ENCODE results near the gene CD84. TPM values are rescaled to one million over a fixed set of nuclear protein-coding genes. Genes with fewer than 3 reads are reported as not detected.
"Not testable (repeated sequence)": the region's sequence is repeated elsewhere in the genome, so short reads cannot be mapped to it uniquely, and the experiment has no call there.

CD84 gene
- total and polyA plus RNA-seq, 4 experiments from 2014 or later: 15.9 to 98.9 (median 65.6) TPM

GRCh38 chr1:160503087-160503486 is 76.2 kb downstream of the CD84 start:
- Histone ChIP-seq H3K36me3 (ENCODE audit: insufficient read depth, low read length) (no peaks in the 10 kb centered on the region), H3K27ac (ENCODE audit: low read depth, low read length) (no peak overlapping the region), H3K4me3 (ENCODE audit: low read length in 2 of 2) (no peak overlapping the region), H3K27me3 (ENCODE audit: insufficient read depth, low read length) (no peaks in the 10 kb centered on the region), H3K4me1 (ENCODE audit: insufficient read depth, low read length) (peaks cover 43% of the 10 kb centered on the region), H3K9me3 (ENCODE audit: control insufficient read depth in 1 of 2, low read length in 2 of 2) (peaks cover 0 to 8% of the 10 kb centered on the region in 2 donors)
- peak overlapping the region in 2 of 8 donors; percentile 7 to 23 for H3K4me3 Mint-ChIP-seq
- H3K27me3 Mint-ChIP-seq: no peaks in the 10 kb centered on the region
- peaks cover 0 to 40% (median 32%) of the 10 kb centered on the region in 8 donors for H3K9me3 Mint-ChIP-seq
- ChIA-PET CTCF (ENCODE audit: partially characterized antibody) (interaction anchor here (1.2 kb wide), 2 partner anchors 37 to 41 kb away, joined by 3 read pairs; no protein-coding TSS in a partner anchor), POLR2A (ENCODE audit: partially characterized antibody) (no interaction called here)
- peak overlapping the region in 5 of 7 donors; percentile 18 to 89 (median 55) for H3K27ac Mint-ChIP-seq
- peaks cover 74 to 83% of the 10 kb centered on the region in 2 donors for H3K36me3 Mint-ChIP-seq
- intact Hi-C loops (cut with micrococcal nuclease): loop anchor here (5.0 kb wide), 1 partner anchor 39 kb away; no protein-coding TSS in a partner anchor
- H3K4me1 Mint-ChIP-seq: peaks cover 39 to 76% (median 58%) of the 10 kb centered on the region in 4 donors
- no peak for DNase-seq

DNA sequence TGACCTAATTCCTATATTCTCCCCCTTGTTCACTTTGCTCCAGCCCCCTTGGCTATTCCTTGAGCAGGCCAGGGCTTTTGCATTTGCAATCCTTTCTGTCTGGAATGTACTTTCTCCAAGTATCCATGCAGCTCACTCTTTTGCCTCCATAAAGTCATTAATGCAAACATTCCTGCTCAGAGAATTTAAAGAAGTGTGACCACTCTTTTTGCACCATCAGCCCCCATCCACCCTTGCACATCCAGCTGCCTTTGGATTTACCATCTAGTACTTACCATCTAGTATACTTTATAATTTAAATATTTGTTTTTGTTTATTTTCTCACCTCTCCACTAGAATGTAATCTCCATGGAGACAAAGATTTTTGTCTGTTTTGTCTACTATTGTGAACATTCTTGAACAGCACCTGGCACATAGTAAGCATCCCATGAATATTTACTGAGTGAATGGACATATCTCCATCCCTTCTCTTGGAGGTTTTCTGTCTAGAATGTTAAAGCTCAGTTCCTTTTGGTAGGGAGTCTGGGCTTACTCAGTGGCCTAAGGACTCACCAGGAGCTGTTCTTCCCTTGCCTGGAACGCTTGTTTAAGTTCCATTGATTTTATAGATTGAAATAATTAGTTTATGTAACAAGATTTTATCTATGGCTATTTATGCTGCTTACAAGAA is 78.8 kb downstream of the CD84 start:
- Histone ChIP-seq H3K9me3 (ENCODE audit: control insufficient read depth in 1 of 2, low read length in 2 of 2) (no peaks in the 10 kb centered on the region), H3K36me3 (ENCODE audit: insufficient read depth, low read length) (peaks cover 7% of the 10 kb centered on the region), H3K27me3 (ENCODE audit: insufficient read depth, low read length) (no peaks in the 10 kb centered on the region), H3K27ac (ENCODE audit: low read depth, low read length) (no peak overlapping the region), H3K4me3 (ENCODE audit: low read length in 2 of 2) (no peak overlapping the region), H3K4me1 (ENCODE audit: insufficient read depth, low read length) (peaks cover 43% of the 10 kb centered on the region)
- intact Hi-C loops (cut with micrococcal nuclease): loop anchor here (5.0 kb wide), 1 partner anchor 42 kb away; no protein-coding TSS in a partner anchor
- no peak for DNase-seq
- no peak overlapping the region for H3K27ac Mint-ChIP-seq
- POLR2A ChIA-PET (ENCODE audit: partially characterized antibody): interaction anchor here (0.9 to 2.3 kb wide), 4 partner anchors 13 to 128 kb away, joined by 3 to 7 read pairs (median 4); no protein-coding TSS in a partner anchor
- CTCF ChIA-PET (ENCODE audit: partially characterized antibody): interaction anchor here (4.8 kb wide), 1 partner anchor 12 kb away, joined by 18 read pairs; no protein-coding TSS in a partner anchor
- H3K9me3 Mint-ChIP-seq: peaks cover 0 to 14% (median 7%) of the 10 kb centered on the region in 8 donors
- H3K27me3 Mint-ChIP-seq: no peaks in the 10 kb centered on the region
- no peak overlapping the region for H3K4me3 Mint-ChIP-seq
- H3K4me1 Mint-ChIP-seq: peaks cover 39 to 80% (median 68%) of the 10 kb centered on the region in 4 donors
- H3K36me3 Mint-ChIP-seq: peaks cover 68 to 69% of the 10 kb centered on the region in 2 donors

DNA sequence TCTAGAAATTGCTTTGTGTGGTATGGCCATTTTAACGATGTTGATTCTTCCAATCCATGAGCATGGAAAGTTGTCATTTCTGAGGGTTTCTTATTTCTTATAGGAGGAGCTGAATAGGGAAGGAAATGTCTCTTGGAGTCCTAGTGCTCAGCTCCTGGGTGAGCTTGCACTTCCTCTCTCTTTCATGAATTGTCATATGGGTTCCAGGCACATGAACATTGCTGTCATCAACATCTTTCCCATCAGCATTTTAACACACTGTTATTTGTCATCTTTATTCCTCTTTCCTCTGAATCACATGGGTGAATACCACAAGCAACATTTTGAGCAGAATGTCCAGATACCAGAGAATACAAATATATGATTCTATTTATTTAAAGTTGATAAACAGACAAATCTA is 79.7 kb downstream of the CD84 start:
- intact Hi-C loops (cut with micrococcal nuclease): loop anchor here (5.0 kb wide), 1 partner anchor 43 kb away; no protein-coding TSS in a partner anchor

DNA sequence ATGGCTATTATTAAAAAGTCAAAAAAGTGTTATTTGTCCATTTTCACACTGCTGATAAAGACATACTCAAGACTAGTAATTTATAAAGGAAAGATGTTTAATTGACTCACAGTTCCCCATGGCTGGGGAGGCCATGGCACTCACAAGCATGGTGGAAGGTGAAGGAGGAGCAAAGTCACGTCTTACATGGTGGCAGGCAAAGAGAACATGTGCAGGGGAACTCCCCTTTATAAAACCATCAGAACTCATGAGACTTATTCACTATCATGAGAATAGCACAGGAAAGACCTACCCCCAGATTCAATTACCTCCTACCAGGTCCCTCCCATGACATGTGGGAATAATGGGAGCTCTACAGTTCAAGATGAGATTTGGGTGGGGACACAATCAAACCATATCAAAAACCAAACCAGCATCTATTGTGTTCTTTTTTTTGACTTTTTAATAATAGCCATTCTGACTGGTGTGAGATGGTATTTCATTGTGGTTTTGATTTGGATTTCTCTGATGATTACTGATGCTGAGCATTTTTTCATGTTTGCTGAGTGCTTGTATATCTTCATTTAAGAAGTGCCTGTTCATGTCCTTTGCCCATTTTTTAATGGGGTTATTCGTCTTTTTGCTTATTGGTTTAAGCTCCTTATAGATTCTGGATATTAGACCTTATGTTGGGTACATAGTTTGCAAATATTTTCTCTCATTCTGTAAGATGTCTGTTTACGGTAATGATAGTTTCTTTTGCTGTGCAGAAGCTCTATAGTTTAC is 80.8 kb downstream of the CD84 start:
- Mint-ChIP-seq H3K36me3 (peaks cover 67 to 69% of the 10 kb centered on the region in 2 donors), H3K27ac (peak overlapping the region in 1 of 7 donors; percentile 48), H3K4me1 (peaks cover 27 to 70% (median 57%) of the 10 kb centered on the region in 4 donors)
- H3K4me3 ChIP-seq (ENCODE audit: low read length in 2 of 2); H3K27ac ChIP-seq (ENCODE audit: low read depth, low read length); H3K27me3 Mint-ChIP-seq; intact Hi-C loops (cut with micrococcal nuclease); H3K9me3 Mint-ChIP-seq; H3K4me3 Mint-ChIP-seq; H3K36me3 ChIP-seq (ENCODE audit: insufficient read depth, low read length); DNase-seq; H3K9me3 ChIP-seq (ENCODE audit: control insufficient read depth in 1 of 2, low read length in 2 of 2); H3K27me3 ChIP-seq (ENCODE audit: insufficient read depth, low read length): not testable (repeated sequence)
- peaks cover 28% of the 10 kb centered on the region for H3K4me1 ChIP-seq (ENCODE audit: insufficient read depth, low read length)
- ChIA-PET CTCF (ENCODE audit: partially characterized antibody) (interaction anchor here (0.7 to 4.8 kb wide), 3 partner anchors 10 to 70 kb away, joined by 3 to 18 read pairs (median 4); no protein-coding TSS in a partner anchor), POLR2A (ENCODE audit: partially characterized antibody) (interaction anchor here (0.6 to 1.1 kb wide), 4 partner anchors 18 to 167 kb away, joined by 3 to 4 read pairs (median 3); no protein-coding TSS in a partner anchor)

More for the DNA sequence above, 79.7 kb downstream of the CD84 start:
- no peak for DNase-seq
- H3K9me3 Mint-ChIP-seq: peaks cover 0 to 10% (median 5%) of the 10 kb centered on the region in 8 donors
- peaks cover 40% of the 10 kb centered on the region for H3K4me1 ChIP-seq (ENCODE audit: insufficient read depth, low read length)
- no peaks in the 10 kb centered on the region for H3K27me3 Mint-ChIP-seq
- H3K36me3 Mint-ChIP-seq: peaks cover 71 to 74% of the 10 kb centered on the region in 2 donors
- ChIA-PET POLR2A (ENCODE audit: partially characterized antibody) (interaction anchor here (0.6 to 2.3 kb wide), 4 partner anchors 14 to 165 kb away, joined by 3 to 7 read pairs (median 4); no protein-coding TSS in a partner anchor), CTCF (ENCODE audit: partially characterized antibody) (interaction anchor here (1.5 to 4.8 kb wide), 2 partner anchors 11 to 71 kb away, joined by 3 to 18 read pairs; no protein-coding TSS in a partner anchor)
- H3K36me3 ChIP-seq (ENCODE audit: insufficient read depth, low read length): peaks cover 9% of the 10 kb centered on the region
- no peaks in the 10 kb centered on the region for H3K27me3 ChIP-seq (ENCODE audit: insufficient read depth, low read length)
- H3K27ac Mint-ChIP-seq: peak overlapping the region in 3 of 7 donors; percentile 22 to 59 (median 48)
- H3K4me1 Mint-ChIP-seq: peaks cover 39 to 76% (median 66%) of the 10 kb centered on the region in 4 donors
- H3K4me3 Mint-ChIP-seq: peak overlapping the region in 1 of 8 donors; percentile 11
- H3K4me3 ChIP-seq (ENCODE audit: low read length in 2 of 2): no peak overlapping the region
- no peaks in the 10 kb centered on the region for H3K9me3 ChIP-seq (ENCODE audit: control insufficient read depth in 1 of 2, low read length in 2 of 2)
- H3K27ac ChIP-seq (ENCODE audit: low read depth, low read length): no peak overlapping the region

GRCh38 chr1:160496334-160496733 is 83.0 kb downstream of the CD84 start:
- no peak overlapping the region for H3K27ac ChIP-seq (ENCODE audit: low read depth, low read length)
- no peak overlapping the region for H3K4me3 Mint-ChIP-seq
- peak overlapping the region in 2 of 7 donors; percentile 43 to 62 for H3K27ac Mint-ChIP-seq
- peaks cover 50 to 52% of the 10 kb centered on the region in 2 donors for H3K36me3 Mint-ChIP-seq
- H3K9me3 ChIP-seq (ENCODE audit: control insufficient read depth in 1 of 2, low read length in 2 of 2): no peaks in the 10 kb centered on the region
- ChIA-PET CTCF (ENCODE audit: partially characterized antibody) (interaction anchor here (1.1 to 1.5 kb wide), 2 partner anchors 12 to 39 kb away, joined by 3 read pairs; no protein-coding TSS in a partner anchor), POLR2A (ENCODE audit: partially characterized antibody) (interaction anchor here (1.2 to 1.6 kb wide), 2 partner anchors 15 to 45 kb away, joined by 3 to 4 read pairs; no protein-coding TSS in a partner anchor)
- H3K4me1 Mint-ChIP-seq: peaks cover 11 to 50% (median 38%) of the 10 kb centered on the region in 4 donors
- H3K9me3 Mint-ChIP-seq: peaks cover 0 to 9% (median 3%) of the 10 kb centered on the region in 8 donors
- H3K36me3 ChIP-seq (ENCODE audit: insufficient read depth, low read length): peaks cover 17% of the 10 kb centered on the region
- intact Hi-C loops (cut with micrococcal nuclease): no loop called here
- H3K4me1 ChIP-seq (ENCODE audit: insufficient read depth, low read length): peaks cover 15% of the 10 kb centered on the region
- no peak overlapping the region for H3K4me3 ChIP-seq (ENCODE audit: low read length in 2 of 2)
- H3K27me3 Mint-ChIP-seq: no peaks in the 10 kb centered on the region
- DNase-seq: no peak
- H3K27me3 ChIP-seq (ENCODE audit: insufficient read depth, low read length): no peaks in the 10 kb centered on the region

GRCh38 chr1:160494620-160495019 is 84.7 kb downstream of the CD84 start:
- H3K4me3 Mint-ChIP-seq: no peak overlapping the region
- peaks cover 32% of the 10 kb centered on the region for H3K36me3 ChIP-seq (ENCODE audit: insufficient read depth, low read length)
- intact Hi-C loops (cut with micrococcal nuclease): no loop called here
- no peak for DNase-seq
- peaks cover 7% of the 10 kb centered on the region for H3K4me1 ChIP-seq (ENCODE audit: insufficient read depth, low read length)
- ChIA-PET POLR2A (ENCODE audit: partially characterized antibody) (no interaction called here), CTCF (ENCODE audit: partially characterized antibody) (no interaction called here)
- no peaks in the 10 kb centered on the region for H3K9me3 ChIP-seq (ENCODE audit: control insufficient read depth in 1 of 2, low read length in 2 of 2)
- no peak overlapping the region for H3K4me3 ChIP-seq (ENCODE audit: low read length in 2 of 2)
- no peaks in the 10 kb centered on the region for H3K27me3 ChIP-seq (ENCODE audit: insufficient read depth, low read length)
- H3K27ac ChIP-seq (ENCODE audit: low read depth, low read length): no peak overlapping the region
- peaks cover 9 to 35% (median 27%) of the 10 kb centered on the region in 4 donors for H3K4me1 Mint-ChIP-seq
- peaks cover 0 to 8% (median 3%) of the 10 kb centered on the region in 8 donors for H3K9me3 Mint-ChIP-seq
- peaks cover 50 to 58% of the 10 kb centered on the region in 2 donors for H3K36me3 Mint-ChIP-seq
- no peaks in the 10 kb centered on the region for H3K27me3 Mint-ChIP-seq
- H3K27ac Mint-ChIP-seq: peak overlapping the region in 4 of 7 donors; percentile 6 to 16 (median 10)
